ENCODE data around the gene HTR3B.
A peak's percentile ranks its signal among the peaks of the same experiment; 100 is the strongest.
"Not testable (repeated sequence)": the region's sequence is repeated elsewhere in the genome, so short reads cannot be mapped to it uniquely, and the experiment has no call there.

HTR3B gene, protein sequence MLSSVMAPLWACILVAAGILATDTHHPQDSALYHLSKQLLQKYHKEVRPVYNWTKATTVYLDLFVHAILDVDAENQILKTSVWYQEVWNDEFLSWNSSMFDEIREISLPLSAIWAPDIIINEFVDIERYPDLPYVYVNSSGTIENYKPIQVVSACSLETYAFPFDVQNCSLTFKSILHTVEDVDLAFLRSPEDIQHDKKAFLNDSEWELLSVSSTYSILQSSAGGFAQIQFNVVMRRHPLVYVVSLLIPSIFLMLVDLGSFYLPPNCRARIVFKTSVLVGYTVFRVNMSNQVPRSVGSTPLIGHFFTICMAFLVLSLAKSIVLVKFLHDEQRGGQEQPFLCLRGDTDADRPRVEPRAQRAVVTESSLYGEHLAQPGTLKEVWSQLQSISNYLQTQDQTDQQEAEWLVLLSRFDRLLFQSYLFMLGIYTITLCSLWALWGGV

DNA sequence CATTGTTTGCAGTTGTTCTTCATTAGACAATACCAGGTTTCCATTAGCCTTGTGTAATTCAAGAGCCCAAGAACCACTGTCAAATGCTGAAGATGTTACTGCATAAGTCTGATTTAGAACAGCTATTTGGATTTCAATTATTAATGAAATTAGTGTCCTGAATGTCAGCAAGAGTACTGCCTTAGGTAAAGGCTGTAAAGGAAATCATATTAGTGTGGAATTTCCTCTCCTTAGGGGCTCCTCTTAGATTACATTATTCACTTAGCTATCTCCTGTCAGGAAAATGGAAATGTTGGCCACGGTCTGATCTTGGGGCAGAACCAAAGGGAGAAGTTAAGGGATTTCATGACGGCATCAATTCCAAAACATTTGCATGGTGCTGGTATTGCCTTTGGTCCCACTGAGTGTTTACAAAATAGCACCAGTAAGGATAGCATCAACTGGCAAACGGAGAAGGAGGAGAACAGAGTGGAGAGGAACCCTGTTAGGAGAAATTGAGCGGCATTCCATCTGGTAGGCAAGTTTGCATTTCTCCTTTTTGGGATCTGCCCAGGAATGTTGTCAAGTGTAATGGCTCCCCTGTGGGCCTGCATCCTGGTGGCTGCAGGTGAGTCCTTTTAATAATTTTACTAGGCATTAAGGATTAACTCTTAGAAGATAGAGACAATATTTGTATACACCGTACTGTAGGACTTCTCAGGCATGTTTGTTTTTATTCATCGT is at the start of gene HTR3B:
HTR3B (plus strand) TSS at position 418 of the 723 bp plus-strand sequence; CDS start at position 556, 138 bp downstream.
- no peak for DNase-seq (ENCODE audit: low read depth, low spot score)

DNA sequence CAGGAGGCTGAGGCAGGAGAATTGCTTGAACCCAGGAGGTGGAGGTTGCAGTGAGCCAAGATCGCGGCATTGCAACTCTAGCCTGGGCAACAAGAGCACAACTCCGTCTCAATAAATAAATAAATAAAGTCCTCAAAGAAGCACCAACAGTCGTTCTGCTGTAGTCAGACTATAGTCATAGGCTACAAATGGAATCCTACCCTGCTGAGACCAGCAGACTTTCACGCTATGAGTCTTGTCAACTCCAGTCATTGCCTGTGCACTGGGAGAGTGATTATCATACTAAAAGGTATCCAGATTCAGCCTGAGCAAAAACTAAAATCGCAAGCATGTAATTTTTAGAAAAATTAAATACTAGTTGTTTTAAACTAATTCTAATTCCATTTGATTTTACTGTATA is 48.8 kb upstream of the HTR3B start:
- DNase-seq (ENCODE audit: low read depth, low spot score) = no peak

DNA sequence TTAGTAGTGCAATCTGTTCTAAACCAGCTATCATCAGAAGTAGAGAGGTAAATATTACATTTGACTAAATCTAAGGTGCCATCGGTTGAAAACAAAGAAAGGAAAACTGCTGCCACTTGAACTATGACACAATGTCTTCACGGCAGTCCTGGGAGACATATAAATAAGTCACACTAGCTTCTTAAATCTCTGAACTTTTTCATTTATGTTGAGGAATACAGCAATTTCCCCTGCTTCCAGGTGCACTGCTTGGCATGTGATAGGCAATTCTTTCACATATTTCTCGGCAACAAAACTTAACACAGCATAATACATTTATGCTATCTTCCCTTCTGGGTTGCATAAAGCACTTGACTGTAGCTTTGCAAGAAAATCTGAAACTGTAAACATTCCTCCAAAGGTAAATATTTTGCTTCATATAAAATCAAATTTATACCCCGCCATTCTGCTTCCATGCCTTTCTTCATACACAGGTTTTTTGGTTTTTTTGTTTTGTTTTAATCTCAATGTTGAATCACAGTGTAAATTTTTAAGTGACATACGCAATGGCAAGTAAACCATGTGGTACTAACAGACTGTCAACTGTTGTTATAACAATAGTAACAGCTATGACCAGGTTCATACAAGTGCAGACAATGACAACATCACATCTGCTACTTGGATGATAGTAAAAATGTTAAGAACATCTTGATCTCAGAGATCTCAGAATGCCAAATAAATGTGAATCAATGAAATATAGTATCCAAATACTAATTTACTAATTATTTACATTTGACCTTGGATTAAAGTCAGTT is 47.4 kb upstream of the HTR3B start:
- no peak for DNase-seq (ENCODE audit: low read depth, low spot score)

DNA sequence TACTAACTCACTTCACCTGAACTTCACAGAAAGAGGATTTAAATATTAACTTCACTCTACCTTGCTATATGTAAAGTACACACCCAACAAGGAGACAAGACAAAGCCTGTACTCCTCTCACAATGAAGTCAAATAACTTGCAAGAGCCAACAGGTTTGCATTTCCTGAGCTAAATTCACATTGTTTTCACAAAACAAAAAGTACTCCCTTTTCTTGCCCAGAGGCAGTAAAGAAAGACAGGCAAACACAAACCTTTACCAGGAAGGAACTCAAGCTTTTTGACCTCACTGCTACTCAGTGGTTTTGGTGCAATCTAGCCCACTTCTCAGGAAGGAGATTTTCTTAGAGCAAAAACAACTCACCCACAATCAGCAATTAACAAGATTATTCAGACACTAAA is 44.9 kb upstream of the HTR3B start:
- DNase-seq (ENCODE audit: low read depth, low spot score) = no peak

DNA sequence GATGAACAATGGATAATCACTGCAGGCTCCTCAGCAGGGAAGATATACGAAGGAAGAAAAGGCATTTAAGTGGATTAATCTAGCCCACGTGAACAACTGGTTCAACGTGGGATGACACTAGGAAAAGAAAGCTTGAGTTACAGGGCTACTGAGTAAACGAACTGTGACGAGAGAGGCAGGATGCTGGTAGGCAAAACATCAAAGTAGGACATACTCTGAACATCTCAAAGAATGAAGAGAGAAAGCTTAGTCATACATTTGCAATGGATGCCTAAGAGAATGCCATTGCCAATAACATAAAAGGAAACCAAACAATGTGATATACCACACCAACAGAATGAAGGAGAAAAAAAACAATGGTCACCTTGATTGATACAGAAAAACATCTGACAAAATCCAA is 42.2 kb upstream of the HTR3B start:
- peak; percentile 34 for DNase-seq (ENCODE audit: low read depth, low spot score)

DNA sequence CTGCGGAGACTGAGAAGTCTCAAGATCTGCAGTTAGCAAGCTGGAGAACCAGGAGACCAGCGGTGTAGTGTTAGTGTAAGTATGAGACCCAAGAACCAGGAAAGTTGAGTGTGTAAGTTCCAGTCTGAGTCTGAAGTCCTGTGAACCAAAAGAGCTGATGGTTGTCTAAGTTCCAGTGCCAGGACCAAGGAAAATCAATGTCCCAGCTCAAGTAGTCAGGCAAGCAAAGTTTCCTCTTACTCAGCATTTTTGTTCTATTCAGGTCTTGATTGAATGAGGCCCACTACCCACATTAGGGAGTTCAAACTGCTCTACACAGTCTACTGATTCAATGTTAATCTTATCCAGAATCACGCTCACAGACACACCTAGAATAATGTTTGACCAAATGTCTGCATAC is 40.2 kb upstream of the HTR3B start:
- DNase-seq (ENCODE audit: low read depth, low spot score) = no peak

DNA sequence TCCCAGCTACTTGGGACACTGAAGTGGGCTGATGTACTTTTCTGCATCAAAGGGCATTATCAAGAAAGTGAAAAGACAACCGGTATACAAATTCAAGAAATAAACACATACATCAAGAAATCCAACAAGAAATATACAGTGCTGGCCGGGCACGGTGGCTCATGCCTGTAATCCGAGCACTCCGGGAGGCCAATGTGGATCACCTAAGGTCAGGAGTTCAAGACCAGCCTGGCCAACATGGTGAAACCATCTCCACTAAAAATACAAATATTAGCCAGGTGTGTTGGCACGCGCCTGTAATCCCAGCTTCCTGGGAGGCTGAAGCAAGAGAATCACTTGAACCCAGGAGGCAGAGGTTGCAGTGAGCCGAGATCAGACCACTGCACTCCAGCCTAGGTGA is 38.7 kb upstream of the HTR3B start:
- no peak for DNase-seq (ENCODE audit: low read depth, low spot score)

DNA sequence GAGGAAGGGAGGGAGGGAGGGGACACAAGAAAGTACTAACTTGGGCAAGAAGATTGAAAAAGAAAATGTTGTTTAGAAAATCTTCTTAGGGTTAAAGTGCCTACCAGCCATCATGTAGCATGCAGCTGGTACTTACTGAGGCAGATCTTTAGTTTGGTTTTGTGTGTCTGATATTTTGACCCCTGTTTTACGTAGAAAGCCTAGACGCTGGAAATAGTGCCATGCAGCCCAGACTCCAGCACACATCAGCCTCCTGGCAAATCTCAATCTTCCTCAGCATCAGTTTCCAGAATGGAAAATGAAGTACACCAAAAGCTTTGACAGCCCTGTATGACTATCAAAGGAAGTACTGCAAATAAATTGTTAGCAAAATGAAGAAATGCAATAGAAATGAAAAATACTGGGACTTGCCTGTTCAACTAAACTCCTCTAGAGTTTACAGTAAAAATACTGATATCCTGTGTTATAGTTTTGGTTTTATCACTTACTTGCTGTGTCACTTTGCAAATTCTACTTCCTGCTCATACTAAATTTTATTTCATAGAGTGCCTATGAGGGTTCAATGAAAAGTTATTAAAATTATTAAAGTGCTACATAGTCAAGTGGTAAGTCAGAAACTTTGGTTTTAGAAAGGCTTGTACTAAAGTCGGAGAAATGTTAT is 36.6 kb upstream of the HTR3B start:
- DNase-seq (ENCODE audit: low read depth, low spot score) = no peak

DNA sequence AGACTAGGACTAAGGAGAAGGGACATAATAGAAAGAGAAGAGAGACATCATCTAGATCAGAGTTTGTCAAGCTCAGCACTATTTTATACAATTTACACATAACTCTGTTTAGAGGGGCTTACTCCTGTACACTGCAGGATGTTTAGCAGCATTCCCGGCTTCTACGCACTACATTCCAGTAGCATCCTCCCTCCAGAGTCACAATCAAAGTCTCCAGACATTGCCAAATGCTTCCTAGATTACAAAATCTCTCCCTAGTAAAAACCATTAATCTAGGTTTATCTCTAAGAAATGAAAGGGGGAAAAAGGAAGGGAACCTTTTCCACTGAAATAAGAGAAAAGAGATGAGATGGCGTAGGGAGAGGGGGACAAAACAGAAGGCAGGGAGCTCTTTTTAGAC is 33.3 kb upstream of the HTR3B start:
- DNase-seq (ENCODE audit: low read depth, low spot score) = no peak

DNA sequence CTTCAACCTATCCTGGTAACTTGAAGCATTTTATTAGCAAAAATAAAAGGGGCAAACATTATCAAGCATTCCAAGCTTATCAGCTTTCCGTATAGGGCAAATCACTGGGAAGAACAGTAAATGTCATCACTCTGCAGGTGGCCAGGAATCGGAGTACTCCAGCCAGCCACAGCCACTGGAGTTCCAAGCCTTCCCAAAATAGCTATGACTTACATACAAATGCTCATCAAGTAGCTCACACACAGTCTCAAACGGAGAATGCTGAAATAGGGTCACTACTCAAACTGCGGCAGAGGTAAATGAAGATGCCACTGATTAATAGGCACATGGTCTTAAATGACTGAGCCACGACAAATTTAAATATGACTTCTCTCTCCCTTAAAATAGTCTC is 31.4 kb upstream of the HTR3B start:
- DNase-seq (ENCODE audit: low read depth, low spot score) = peak; percentile 31

DNA sequence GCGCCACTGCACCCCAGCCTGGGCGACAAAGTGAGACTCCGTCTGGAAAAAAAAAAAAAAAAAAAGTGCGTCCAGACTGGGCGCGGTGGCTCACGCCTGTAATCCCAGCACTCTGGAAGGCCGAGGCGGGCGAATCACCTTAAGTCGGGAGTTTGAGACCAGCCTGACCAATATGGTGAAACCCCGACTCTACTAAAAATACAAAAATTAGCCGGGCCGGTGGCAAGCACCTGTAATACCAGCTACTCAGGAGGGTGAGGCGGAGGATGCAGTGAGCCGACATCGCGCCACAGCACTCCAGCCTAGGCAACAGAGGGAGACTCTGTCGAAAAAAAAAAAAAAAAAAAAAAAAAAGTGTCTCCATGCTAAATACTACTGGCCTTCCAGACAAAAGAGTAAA is 30.5 kb upstream of the HTR3B start:
- no peak for DNase-seq (ENCODE audit: low read depth, low spot score)

DNA sequence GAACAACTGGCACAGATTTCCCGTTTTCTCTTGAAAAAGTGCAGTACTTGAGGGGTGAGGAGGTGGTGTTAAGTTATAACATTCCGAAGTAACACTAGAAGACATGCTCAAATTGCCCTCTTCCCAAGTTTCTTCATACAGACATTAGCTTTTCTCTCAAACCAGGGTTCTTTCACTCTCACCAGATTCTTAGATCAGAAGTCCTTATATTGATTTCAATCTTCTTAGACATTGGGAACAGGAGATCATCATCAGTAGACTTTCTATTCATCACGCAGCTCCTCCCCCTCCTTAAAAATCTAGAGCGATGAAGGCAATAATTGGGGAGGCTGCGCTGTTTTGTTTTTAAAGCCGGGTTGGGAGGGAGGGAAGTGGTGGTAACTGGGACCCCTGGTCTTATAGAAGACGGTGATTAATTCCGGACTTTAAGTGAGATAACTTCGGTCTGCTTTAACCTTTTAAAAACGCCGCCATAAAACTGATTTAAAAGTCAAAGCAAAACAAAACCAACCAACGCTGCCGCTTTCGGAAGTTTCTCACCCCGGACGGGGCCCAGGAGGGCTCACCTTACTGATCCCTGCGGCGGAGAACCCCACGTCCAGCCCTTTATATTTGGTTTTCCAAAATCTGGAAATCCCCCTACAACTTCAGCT is 29.9 kb upstream of the HTR3B start:
- DNase-seq (ENCODE audit: low read depth, low spot score) = no peak

DNA sequence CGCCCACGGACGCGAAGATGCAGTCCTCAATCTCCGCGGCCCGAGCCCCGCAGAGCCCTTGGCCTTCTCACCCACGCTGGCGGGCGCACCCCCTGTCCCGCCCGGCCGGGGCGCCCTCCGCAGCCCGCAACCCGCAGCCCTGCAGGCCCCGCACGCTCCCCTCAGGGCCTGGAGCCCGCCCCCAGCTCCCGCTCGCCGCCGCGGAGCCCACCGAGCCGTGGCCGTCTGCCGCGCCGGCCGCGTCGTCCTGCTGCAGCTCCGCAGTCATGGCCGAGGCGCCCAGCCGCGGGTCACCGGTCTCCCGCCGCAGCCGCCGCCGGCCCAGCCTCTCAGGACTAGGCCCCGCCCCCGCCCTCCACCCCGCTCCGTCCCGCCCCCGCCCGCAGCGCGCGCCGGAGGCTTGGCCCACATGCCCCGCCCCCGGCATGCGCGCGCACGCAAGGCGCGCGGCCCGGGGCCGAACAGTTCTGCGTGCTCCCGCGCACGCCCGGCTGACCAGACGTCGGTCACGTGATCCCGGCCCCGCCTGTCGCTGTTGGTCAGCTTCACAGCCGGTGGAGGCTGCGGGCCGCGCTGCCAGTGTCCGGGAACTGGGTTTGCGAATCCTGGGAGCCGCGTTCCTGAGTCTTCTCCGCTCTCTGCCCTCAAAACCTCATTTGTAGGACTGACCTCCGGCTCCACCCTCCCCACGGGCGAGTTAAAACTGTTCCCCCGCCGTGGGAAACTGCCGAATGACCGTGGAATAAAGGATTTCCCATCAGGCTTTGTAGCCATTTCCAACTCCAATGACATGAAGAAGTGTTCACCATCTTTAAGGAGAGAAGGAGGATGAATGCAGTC is 29.1 kb upstream of the HTR3B start, which contains the start of gene USP28:
USP28 (minus strand) TSS at position 339 of the 840 bp plus-strand sequence; CDS start at position 268, 71 bp downstream.
- DNase-seq (ENCODE audit: low read depth, low spot score) = peak; percentile 99

DNA sequence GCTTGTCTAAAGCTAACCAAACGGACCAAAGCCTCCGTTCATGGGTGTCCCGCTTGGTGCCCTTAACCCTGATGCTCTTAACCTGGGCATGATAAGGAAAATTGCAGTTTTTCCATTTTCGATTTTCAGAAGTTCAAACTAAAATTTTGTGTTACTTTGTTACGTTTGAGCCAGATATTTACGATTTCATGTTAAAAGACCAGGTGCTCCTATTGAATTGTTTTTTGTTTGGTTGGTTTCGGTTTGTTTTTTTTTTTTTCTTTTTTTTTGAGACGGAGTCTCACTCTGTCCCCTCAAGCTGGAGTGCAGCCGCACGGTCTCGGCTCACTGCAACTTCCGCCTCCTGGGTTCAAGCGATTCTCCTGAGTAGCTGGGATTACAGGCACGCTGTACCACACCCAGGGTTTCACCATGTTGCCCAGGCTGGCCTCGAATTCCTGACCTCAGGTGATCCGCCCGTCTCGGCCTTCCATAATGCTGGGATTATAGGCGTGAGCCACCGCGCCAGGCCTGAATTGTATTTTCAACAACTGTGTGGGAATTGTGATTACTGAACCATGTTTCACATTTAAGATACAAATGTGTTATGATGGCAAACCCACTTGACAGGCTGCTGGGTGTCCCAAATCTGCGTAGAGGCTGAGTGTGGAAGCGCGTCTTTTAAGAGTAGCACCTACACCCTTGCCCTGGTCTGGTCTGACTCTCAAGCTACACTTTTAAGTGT is 28.4 kb upstream of the HTR3B start:
- DNase-seq (ENCODE audit: low read depth, low spot score) = no peak

DNA sequence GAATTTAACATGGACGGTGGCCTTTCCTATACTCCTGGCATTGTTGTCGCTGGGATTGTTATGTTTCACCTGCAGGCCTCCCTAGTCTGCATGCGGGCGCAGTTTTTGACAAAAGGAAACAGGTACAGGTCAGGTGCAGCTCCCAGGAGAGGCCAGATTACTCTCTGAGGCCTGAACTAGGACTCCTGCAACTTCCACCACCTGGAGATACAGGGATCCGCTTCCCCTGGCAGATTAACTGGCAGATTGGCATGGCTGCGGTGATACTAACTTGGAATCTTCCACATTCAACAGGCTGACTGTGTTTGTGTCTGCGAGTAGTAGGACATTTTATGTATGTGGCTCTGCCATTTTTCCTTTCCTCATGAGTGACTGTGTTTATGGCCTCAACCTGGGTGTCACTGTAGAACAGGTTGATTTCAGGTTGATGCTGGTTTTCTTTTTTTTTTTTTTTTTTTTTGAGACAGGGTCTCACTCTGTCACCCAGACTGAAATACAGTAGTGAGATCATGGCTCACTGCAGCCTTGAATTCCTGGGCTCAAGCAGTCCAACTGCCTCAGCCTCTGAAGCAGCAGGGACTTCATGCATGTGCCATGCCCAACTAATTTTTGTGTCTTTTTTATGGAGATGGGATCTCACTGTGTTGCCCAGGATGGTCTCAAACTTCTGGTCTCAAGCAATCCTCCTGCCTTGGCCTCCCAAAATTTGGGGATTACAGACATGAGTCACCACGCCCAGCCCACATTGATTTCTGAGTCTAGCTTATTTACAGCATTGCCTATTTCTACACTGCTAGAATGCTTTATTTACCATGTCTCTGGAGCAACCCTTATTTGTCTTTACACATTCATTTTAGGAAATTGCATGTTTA is 27.6 kb upstream of the HTR3B start:
- DNase-seq (ENCODE audit: low read depth, low spot score) = no peak

DNA sequence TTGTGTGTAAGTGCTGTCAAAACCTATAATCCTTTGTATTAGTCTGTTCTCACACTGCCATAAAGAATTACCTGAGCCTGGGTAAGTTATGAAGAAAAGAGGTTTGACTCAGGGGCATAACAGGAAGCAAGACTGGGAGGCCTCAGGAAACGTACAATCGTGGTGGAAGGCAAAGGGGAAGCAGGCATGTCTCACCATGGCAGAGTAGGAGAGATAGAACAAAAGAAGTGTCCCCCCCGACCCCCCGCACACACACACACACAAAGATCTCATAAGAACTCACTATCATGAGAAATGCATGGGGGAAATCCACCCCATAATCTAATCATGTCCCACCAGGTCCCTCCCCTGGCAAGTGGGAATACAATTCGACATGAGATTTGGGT is 26.9 kb upstream of the HTR3B start:
- DNase-seq (ENCODE audit: low read depth, low spot score) = no peak

DNA sequence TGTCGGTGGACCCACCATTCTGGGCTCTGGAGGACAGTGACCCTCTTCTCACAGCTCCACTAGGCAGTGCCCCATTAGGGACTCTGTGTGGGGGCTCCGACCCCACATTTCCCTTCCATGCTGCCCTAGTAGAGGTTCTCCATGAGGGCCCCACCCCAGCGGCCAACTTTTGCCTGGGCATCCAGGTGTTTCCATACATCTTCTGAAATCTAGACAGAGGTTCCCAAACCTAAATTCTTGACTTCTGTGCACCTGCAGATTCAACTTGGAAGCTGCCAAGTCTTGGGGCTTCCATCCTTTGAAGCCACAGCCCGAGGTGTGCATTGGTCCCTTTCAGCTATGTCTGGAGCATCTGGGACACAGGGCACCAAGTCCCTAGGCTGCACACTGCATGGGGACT is 25.1 kb upstream of the HTR3B start:
- not testable (repeated sequence) for DNase-seq (ENCODE audit: low read depth, low spot score)

DNA sequence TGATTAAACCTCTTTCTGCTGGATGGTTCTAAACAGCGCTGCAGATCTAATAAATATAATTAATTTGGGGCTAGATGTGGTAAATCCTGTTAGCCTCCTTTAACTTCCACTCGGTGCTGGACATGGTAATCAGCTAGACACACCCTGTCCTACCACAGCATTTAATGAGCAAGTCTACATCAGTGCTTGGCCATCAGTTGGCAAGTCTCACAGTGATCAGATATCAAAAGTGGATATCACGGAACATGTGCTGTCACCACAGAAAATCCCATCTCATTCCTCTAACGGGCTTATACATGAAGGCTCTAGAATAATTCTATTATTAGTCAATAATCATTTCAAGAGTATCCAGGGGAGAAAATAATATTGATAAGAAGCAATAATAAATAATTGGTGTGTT is 23.6 kb upstream of the HTR3B start:
- DNase-seq (ENCODE audit: low read depth, low spot score) = no peak

DNA sequence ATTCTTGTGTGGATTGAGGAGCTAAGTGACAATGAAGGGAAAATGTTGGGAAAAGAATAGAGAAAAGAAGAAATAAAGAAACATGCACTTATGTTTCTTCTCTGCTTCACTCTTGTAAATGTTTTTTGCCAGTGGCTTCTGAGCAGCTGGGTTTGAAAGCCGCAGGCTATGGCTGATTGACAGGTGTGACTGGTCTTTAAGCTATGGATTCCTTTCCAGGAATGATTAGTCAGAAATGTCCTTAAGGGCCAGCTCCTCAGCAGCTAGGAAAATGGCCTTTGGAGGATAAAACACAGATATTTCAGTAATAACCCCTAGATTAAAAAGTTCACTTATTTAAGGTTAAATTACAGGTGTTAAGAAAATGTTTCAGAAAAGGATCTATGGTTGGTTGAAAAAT is 22.7 kb upstream of the HTR3B start:
- peak; percentile 67 for DNase-seq (ENCODE audit: low read depth, low spot score)

Data from astrocyte of the hippocampus (primary cell).